HFFc6 (cell line): ENCODE results near the gene SLC4A7. TPM values are rescaled to one million over a fixed set of nuclear protein-coding genes. Genes with fewer than 3 reads are reported as not detected.

Experiments
- DNase-seq: peaks from one replicate; pipeline ENCODE4 v3.0.0-alpha.2; 2018
- H3K27ac Mint-ChIP-seq: 2 replicates; pipeline ENCODE4 v1.8.0; 2020; ENCODE audit warnings: mild to moderate bottlenecking, mixed read lengths
- H3K27me3 Mint-ChIP-seq: 2 replicates; pipeline ENCODE4 v1.8.0; 2021; ENCODE audit warnings: mild to moderate bottlenecking, moderate library complexity, mixed read lengths; ENCODE audit not compliant: insufficient read depth
- H3K36me3 Mint-ChIP-seq: 2 replicates; pipeline ENCODE4 v1.8.0; 2021; ENCODE audit warnings: low read depth, mixed read lengths
- H3K4me1 Mint-ChIP-seq: 2 replicates; pipeline ENCODE4 v1.8.0; 2020; ENCODE audit warnings: low read depth, mixed read lengths
- H3K4me3 Mint-ChIP-seq: 2 replicates; pipeline ENCODE4 v1.8.0; 2020; ENCODE audit warnings: mild to moderate bottlenecking, moderate library complexity, mixed read lengths
- H3K9me3 Mint-ChIP-seq: 2 replicates; pipeline ENCODE4 v1.8.0; 2020; ENCODE audit warnings: mild to moderate bottlenecking, mixed read lengths
- CTCF ChIP-seq: fragments of 200-600 bp; sonication (generic); IDR thresholded peaks from 2 replicates; pipeline ENCODE4 v1.5.0; 2021; ENCODE audit warnings: antibody characterized with exemption, mild to moderate bottlenecking
- total RNA-seq, 6 experiments: library from RNA; stranded (reverse); fragmentation: NEBNext Ultra II Directional; extraction: Animal tissue kit (Norgen Biotek cat#: 25700); gene quantifications; 2 replicates in 1 of 6; 3 replicates in 5 of 6; pipeline ENCODE4 v1.2.3, GENCODE V29; 2021

The SLC4A7 gene
- total RNA-seq, 6 experiments from 2014 or later = 42.6 to 58.8 (median 51.7) TPM

GRCh38 chr3:27366062-27366591 lies 118.1 kb downstream of the SLC4A7 start:
- Mint-ChIP-seq H3K27ac (peak overlapping the region; percentile 38), H3K36me3 (peaks cover 21% of the 10 kb centered on the region; the same call in 1 of the 2 replicates), H3K9me3 (peaks cover 5% of the 10 kb centered on the region; the same call in 1 of the 2 replicates)

GRCh38 chr3:27360113-27361078 lies 123.8 kb downstream of the SLC4A7 start:
- H3K27ac Mint-ChIP-seq = no peak overlapping the region; the same call in 1 of the 2 replicates
- no peak overlapping the region for H3K4me3 Mint-ChIP-seq
- H3K36me3 Mint-ChIP-seq = 0 out of 2 replicates have a peak, but pooled peaks cover 5% of the 10 kb centered on the region

More at GRCh38 chr3:27366062-27366591, 118.1 kb downstream of the SLC4A7 start:
- TF ChIP-seq CTCF = no peak
- Mint-ChIP-seq H3K4me3 (no peak overlapping the region), H3K27me3 (peaks cover 27% of the 10 kb centered on the region), H3K4me1 (peaks cover 23% of the 10 kb centered on the region)
- DNase-seq = no peak

GRCh38 chr3:27358372-27358771 lies 125.8 kb downstream of the SLC4A7 start:
- Mint-ChIP-seq H3K27me3 (no peaks in the 10 kb centered on the region; the same call in 1 of the 2 replicates), H3K4me3 (no peak overlapping the region), H3K36me3 (0 out of 2 replicates have a peak, but pooled peaks cover 5% of the 10 kb centered on the region), H3K9me3 (no peaks in the 10 kb centered on the region), H3K4me1 (peaks cover 54% of the 10 kb centered on the region), H3K27ac (no peak overlapping the region)
- DNase-seq = no peak
- TF ChIP-seq CTCF = no peak

More at GRCh38 chr3:27360113-27361078, 123.8 kb downstream of the SLC4A7 start:
- no peak for DNase-seq
- Mint-ChIP-seq H3K9me3 (no peaks in the 10 kb centered on the region), H3K4me1 (peaks cover 34% of the 10 kb centered on the region), H3K27me3 (peaks cover 6% of the 10 kb centered on the region)
- TF ChIP-seq CTCF = no peak

GRCh38 chr3:27357665-27358258 lies 126.4 kb downstream of the SLC4A7 start:
- H3K4me3 Mint-ChIP-seq = no peak overlapping the region
- DNase-seq = peak; percentile 53
- H3K9me3 Mint-ChIP-seq = no peaks in the 10 kb centered on the region
- no peak overlapping the region for H3K27ac Mint-ChIP-seq
- H3K4me1 Mint-ChIP-seq = peaks cover 56% of the 10 kb centered on the region
- no peaks in the 10 kb centered on the region; the same call in 1 of the 2 replicates for H3K27me3 Mint-ChIP-seq
- TF ChIP-seq CTCF = peak; percentile 80
- H3K36me3 Mint-ChIP-seq = 0 out of 2 replicates have a peak, but pooled peaks cover 2% of the 10 kb centered on the region

GRCh38 chr3:27356976-27357375 lies 127.2 kb downstream of the SLC4A7 start:
- Mint-ChIP-seq H3K4me3 (no peak overlapping the region), H3K27ac (no peak overlapping the region), H3K4me1 (peaks cover 56% of the 10 kb centered on the region), H3K9me3 (no peaks in the 10 kb centered on the region), H3K27me3 (no peaks in the 10 kb centered on the region; the same call in 1 of the 2 replicates), H3K36me3 (no peaks in the 10 kb centered on the region)
- TF ChIP-seq CTCF = no peak
- DNase-seq = no peak
